Adrenal gland (tissue), 5 donors: ENCODE results near the gene DNAH6.

ENCODE experiments used
- POLR2A ChIP-seq, 2 donors: fragments of 450-650 bp; IDR thresholded peaks; one replicate each; pipeline ENCODE4 v1.6.1; 2017; ENCODE audit warnings: antibody characterized with exemption in 2 of 2, mild to moderate bottlenecking in 2 of 2, moderate library complexity in 1 of 2
- TF ChIP-seq, protein P1 (sequence below), 6 experiments: fragments of 450-650 bp in 4 of 6; fragments of 200-600 bp in 2 of 6; sonication (generic) in 1 of 6; IDR thresholded peaks; 1 replicate in 5 of 6; 2 replicates in 1 of 6; pipeline versions ENCODE4 v1.5.1 to v1.8.0; 2016 to 2021; ENCODE audit warnings: antibody characterized with exemption in 6 of 6, mild to moderate bottlenecking in 2 of 6, moderate library complexity in 1 of 6
- donor health status: DM: no; HTN: no; CAD: no.

DNA sequence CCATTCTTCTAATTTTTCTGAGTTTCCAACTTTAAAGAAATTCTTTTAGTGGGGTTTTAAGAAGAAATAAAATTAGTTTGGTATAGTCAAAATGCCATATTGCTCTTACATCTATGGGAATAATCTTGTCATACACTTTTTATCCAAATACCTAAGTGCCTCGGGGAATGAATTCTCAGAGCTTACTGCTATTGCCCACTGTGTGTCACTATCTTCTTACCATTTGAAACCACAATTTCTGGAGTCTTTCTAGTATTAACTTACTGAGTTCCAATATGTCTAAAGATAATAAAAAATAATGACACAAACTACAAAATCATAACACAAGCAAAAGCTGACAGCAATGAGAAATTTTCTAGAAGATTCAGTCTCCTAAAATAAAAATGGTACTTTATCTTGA is 23.7 kb upstream of the DNAH6 start:
- TF ChIP-seq, protein P1, sequence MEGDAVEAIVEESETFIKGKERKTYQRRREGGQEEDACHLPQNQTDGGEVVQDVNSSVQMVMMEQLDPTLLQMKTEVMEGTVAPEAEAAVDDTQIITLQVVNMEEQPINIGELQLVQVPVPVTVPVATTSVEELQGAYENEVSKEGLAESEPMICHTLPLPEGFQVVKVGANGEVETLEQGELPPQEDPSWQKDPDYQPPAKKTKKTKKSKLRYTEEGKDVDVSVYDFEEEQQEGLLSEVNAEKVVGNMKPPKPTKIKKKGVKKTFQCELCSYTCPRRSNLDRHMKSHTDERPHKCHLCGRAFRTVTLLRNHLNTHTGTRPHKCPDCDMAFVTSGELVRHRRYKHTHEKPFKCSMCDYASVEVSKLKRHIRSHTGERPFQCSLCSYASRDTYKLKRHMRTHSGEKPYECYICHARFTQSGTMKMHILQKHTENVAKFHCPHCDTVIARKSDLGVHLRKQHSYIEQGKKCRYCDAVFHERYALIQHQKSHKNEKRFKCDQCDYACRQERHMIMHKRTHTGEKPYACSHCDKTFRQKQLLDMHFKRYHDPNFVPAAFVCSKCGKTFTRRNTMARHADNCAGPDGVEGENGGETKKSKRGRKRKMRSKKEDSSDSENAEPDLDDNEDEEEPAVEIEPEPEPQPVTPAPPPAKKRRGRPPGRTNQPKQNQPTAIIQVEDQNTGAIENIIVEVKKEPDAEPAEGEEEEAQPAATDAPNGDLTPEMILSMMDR (IDR thresholded peaks at IDR 0.05), result no peak
- no peak for TF ChIP-seq POLR2A (IDR thresholded peaks at IDR 0.05)
